Small intestine (tissue), 7 donors: ENCODE measurements around the gene HES1. TPM values are rescaled to one million over a fixed set of nuclear protein-coding genes. Genes with fewer than 3 reads are reported as not detected.

ENCODE experiments used
- DNase-seq, 2 donors: peaks; one replicate each; pipeline versions ENCODE4 v3.0.0 to v3.0.0-alpha.2; 2013
- FAIRE-seq: peaks from 2 replicates; lab custom pipeline; 2012; peaks lifted over from hg19 to GRCh38; lab: Jason Lieb, UNC
- H3K27ac ChIP-seq, 3 donors: one replicate each; pipeline ENCODE4 v1.5.1; 2013; ENCODE audit warnings: low read length in 2 of 3, mild to moderate bottlenecking in 2 of 3, control low read depth in 1 of 3, inconsistent platforms in 1 of 3, low read depth in 1 of 3, moderate library complexity in 1 of 3
- H3K27me3 ChIP-seq, 3 donors: one replicate each; pipeline ENCODE4 v1.6.1; 2013; ENCODE audit warnings: low read length in 3 of 3, inconsistent platforms in 1 of 3; ENCODE audit not compliant: control insufficient read depth in 3 of 3, insufficient read depth in 3 of 3
- H3K36me3 ChIP-seq, 3 donors: one replicate each; pipeline ENCODE4 v1.6.1; 2013; ENCODE audit warnings: low read length in 3 of 3, inconsistent platforms in 1 of 3, low read depth in 1 of 3, mild to moderate bottlenecking in 1 of 3, moderate library complexity in 1 of 3; ENCODE audit not compliant: control insufficient read depth in 3 of 3, insufficient read depth in 2 of 3
- H3K4me1 ChIP-seq, 3 donors: one replicate each; pipeline ENCODE4 v1.6.1; 2013; ENCODE audit warnings: low read length in 2 of 3, inconsistent platforms in 1 of 3, low read depth in 1 of 3, mild to moderate bottlenecking in 1 of 3, moderate library complexity in 1 of 3; ENCODE audit not compliant: control insufficient read depth in 3 of 3, insufficient read depth in 2 of 3
- H3K4me3 ChIP-seq, 3 donors: one replicate each; pipeline ENCODE4 v1.5.1; 2013; ENCODE audit warnings: low read length in 3 of 3, control low read depth in 1 of 3, inconsistent platforms in 1 of 3, low read depth in 1 of 3, mild to moderate bottlenecking in 1 of 3, moderate library complexity in 1 of 3
- H3K9me3 ChIP-seq, 2 donors: one replicate each; pipeline ENCODE4 v1.6.1; 2013; ENCODE audit warnings: low read depth in 1 of 2, low read length in 1 of 2; ENCODE audit not compliant: control insufficient read depth in 2 of 2, insufficient read depth in 1 of 2
- WGBS, 3 donors: extraction: QIAGEN DNeasy Blood & Tissue Kit; methylation state at CpG; one replicate each; pipeline ENCODE4 v1.1.7; 2013; 5-methylcytosine and 5-hydroxymethylcytosine counted together
- polyA plus RNA-seq, 4 donors: library from polyadenylated mRNA; stranded (reverse) in 3 of 4; unstranded in 1 of 4; fragments of 200-250 nt in 3 of 4; fragments of 120-200 nt in 1 of 4; gene quantifications; one replicate each; pipeline versions ENCODE4 v1.2.1 to v1.2.3, GENCODE V29; 2013
- donor health status: healthy with polysubstance abuse.
- donor health status: control.
- donor health status: control.
- donor health status: Bipolar disorder and iron deficiency.
- donor health status: healthy.

The HES1 gene
- polyA plus RNA-seq, 4 donors = 12.3 to 53.5 (median 27.5) TPM

GRCh38 chr3:194138732-194139070 lies 2.8 kb downstream of the HES1 start:
- peak overlapping the region; percentile 7 to 76 (median 24) for H3K27ac ChIP-seq

GRCh38 chr3:194139071-194139813 lies 3.3 kb downstream of the HES1 start:
- Histone ChIP-seq H3K27me3 (no peaks in the 10 kb centered on the region), H3K4me3 (peak overlapping the region in 2 of 3 donors; percentile 0 to 18), H3K27ac (peak overlapping the region; percentile 24 to 92 (median 76)), H3K36me3 (peaks cover 0 to 21% (median 0%) of the 10 kb centered on the region in 3 donors), H3K9me3 (no peaks in the 10 kb centered on the region), H3K4me1 (peaks cover 0 to 34% (median 8%) of the 10 kb centered on the region in 3 donors)
- WGBS, 3 donors = 10 to 17% (median 12%) methylated on average over 20 to 21 of the region's 21 CpGs
- FAIRE-seq = no peak
- peak; percentile 44 to 68 for DNase-seq

More at GRCh38 chr3:194138732-194139070, 2.8 kb downstream of the HES1 start:
- peaks cover 0 to 21% (median 0%) of the 10 kb centered on the region in 3 donors for H3K36me3 ChIP-seq
- H3K4me1 ChIP-seq = peaks cover 0 to 36% (median 8%) of the 10 kb centered on the region in 3 donors
- no peaks in the 10 kb centered on the region for H3K27me3 ChIP-seq
- DNase-seq (peak in 1 of 2 donors; percentile 59), FAIRE-seq (no peak)
- WGBS, 3 donors = 15 to 42% (median 26%) methylated on average over 4 of the region's 4 CpGs
- peak overlapping the region in 2 of 3 donors; percentile 0 to 18 for H3K4me3 ChIP-seq
- H3K9me3 ChIP-seq = no peaks in the 10 kb centered on the region

GRCh38 chr3:194139814-194140391 lies 4.0 kb downstream of the HES1 start:
- H3K36me3 ChIP-seq = peaks cover 0 to 21% (median 0%) of the 10 kb centered on the region in 3 donors
- 13 to 39% (median 25%) methylated on average over 9 of the region's 9 CpGs for WGBS, 3 donors
- peak overlapping the region in 2 of 3 donors; percentile 66 to 92 for H3K27ac ChIP-seq
- no peaks in the 10 kb centered on the region for H3K9me3 ChIP-seq
- peaks cover 0 to 34% (median 8%) of the 10 kb centered on the region in 3 donors for H3K4me1 ChIP-seq
- no peak for DNase-seq
- no peak for FAIRE-seq
- H3K4me3 ChIP-seq = no peak overlapping the region
- no peaks in the 10 kb centered on the region for H3K27me3 ChIP-seq

- peak; percentile 28 to 80 for DNase-seq
- no peak for FAIRE-seq
Observed at GRCh38 chr3:194140520-194141414, 4.8 kb downstream of the HES1 start.

DNA sequence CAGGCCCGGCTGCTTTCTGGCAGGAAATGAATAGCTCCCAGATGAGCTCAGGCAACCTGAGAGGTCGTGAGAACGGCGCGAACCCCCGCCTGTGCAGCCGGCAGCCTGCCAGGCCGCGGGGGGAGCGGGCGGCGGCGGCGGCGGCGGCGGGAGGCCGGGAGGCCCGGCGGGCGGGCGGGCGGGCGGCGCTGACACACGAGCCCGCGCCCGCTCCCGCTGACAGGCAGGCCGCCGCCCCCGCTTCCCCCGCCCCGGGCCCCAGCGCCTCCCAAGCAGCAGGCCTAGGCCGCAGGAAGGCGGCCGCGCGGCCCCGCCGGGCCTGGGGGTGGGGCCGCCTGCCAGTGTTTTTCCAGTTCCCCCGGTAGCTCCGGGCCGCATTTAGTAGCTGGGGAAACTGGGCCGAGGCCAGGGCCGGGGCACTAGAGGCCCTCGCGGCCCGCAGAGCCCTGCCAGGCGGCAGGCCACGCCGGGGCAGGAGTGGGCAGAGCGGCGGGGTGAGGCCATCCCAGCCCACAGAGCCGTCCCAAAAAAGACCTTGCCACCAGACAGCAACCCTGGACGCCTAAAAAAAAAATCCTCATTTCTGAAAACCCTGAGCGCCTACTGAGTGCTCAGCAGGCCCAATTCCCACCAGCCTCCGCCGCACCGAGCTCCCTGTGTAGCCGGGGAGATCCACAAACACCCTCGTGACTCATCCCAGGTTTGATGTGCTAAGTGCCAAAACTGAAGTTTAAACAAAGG lies 5.6 kb downstream of the HES1 start:
- DNase-seq (peak; percentile 78 to 93), FAIRE-seq (no peak)
- 2 to 6% (median 3%) methylated on average over 27 to 65 of the region's 65 CpGs for WGBS, 3 donors
- H3K9me3 ChIP-seq = no peaks in the 10 kb centered on the region
- peak overlapping the region; percentile 20 to 65 (median 62) for H3K4me3 ChIP-seq
- peaks cover 0 to 31% (median 8%) of the 10 kb centered on the region in 3 donors for H3K4me1 ChIP-seq
- peak overlapping the region; percentile 82 to 98 (median 92) for H3K27ac ChIP-seq
- H3K36me3 ChIP-seq = peaks cover 0 to 21% (median 0%) of the 10 kb centered on the region in 3 donors
- no peaks in the 10 kb centered on the region for H3K27me3 ChIP-seq

More at GRCh38 chr3:194140520-194141414, 4.8 kb downstream of the HES1 start:
- peaks cover 0 to 31% (median 8%) of the 10 kb centered on the region in 3 donors for H3K4me1 ChIP-seq
- WGBS, 3 donors = 1 to 2% (median 2%) methylated on average over 55 to 71 of the region's 71 CpGs
- H3K27me3 ChIP-seq = no peaks in the 10 kb centered on the region
- H3K4me3 ChIP-seq = peak overlapping the region; percentile 54 to 65 (median 62)
- H3K36me3 ChIP-seq = peaks cover 0 to 21% (median 0%) of the 10 kb centered on the region in 3 donors
- no peaks in the 10 kb centered on the region for H3K9me3 ChIP-seq
- H3K27ac ChIP-seq = peak overlapping the region; percentile 78 to 93 (median 92)

- Histone ChIP-seq H3K9me3 (no peaks in the 10 kb centered on the region), H3K36me3 (peaks cover 0 to 13% (median 0%) of the 10 kb centered on the region in 3 donors), H3K4me3 (peak overlapping the region in 1 of 3 donors; percentile 20), H3K27ac (peak overlapping the region; percentile 82 to 98 (median 89)), H3K27me3 (no peaks in the 10 kb centered on the region), H3K4me1 (peaks cover 0 to 31% (median 8%) of the 10 kb centered on the region in 3 donors)
- peak in 1 of 2 donors; percentile 23 for DNase-seq
- WGBS, 3 donors = 47 to 52% (median 51%) methylated on average over 14 of the region's 14 CpGs
- no peak for FAIRE-seq
Observed at GRCh38 chr3:194142156-194142910, 6.4 kb downstream of the HES1 start.

- peaks cover 0 to 13% (median 0%) of the 10 kb centered on the region in 3 donors for H3K4me1 ChIP-seq
- 90 to 96% (median 91%) methylated on average over 2 of the region's 2 CpGs for WGBS, 3 donors
- no peak for FAIRE-seq
Observed at GRCh38 chr3:194145702-194146101, 9.8 kb downstream of the HES1 start.

More at GRCh38 chr3:194145702-194146101, 9.8 kb downstream of the HES1 start:
- H3K4me3 ChIP-seq = no peak overlapping the region
- H3K27ac ChIP-seq = no peak overlapping the region
- no peaks in the 10 kb centered on the region for H3K9me3 ChIP-seq
- no peaks in the 10 kb centered on the region for H3K27me3 ChIP-seq
- no peaks in the 10 kb centered on the region for H3K36me3 ChIP-seq
- no peak for DNase-seq
